Measurements from ENCODE around the gene BABAM2. TPM values are rescaled to one million over a fixed set of nuclear protein-coding genes. Genes with fewer than 3 reads are reported as not detected.

The BABAM2 gene
- total and polyA plus RNA-seq, 3 experiments from 2014 or later, result 59.4 to 66.7 (median 65.6) TPM

DNA sequence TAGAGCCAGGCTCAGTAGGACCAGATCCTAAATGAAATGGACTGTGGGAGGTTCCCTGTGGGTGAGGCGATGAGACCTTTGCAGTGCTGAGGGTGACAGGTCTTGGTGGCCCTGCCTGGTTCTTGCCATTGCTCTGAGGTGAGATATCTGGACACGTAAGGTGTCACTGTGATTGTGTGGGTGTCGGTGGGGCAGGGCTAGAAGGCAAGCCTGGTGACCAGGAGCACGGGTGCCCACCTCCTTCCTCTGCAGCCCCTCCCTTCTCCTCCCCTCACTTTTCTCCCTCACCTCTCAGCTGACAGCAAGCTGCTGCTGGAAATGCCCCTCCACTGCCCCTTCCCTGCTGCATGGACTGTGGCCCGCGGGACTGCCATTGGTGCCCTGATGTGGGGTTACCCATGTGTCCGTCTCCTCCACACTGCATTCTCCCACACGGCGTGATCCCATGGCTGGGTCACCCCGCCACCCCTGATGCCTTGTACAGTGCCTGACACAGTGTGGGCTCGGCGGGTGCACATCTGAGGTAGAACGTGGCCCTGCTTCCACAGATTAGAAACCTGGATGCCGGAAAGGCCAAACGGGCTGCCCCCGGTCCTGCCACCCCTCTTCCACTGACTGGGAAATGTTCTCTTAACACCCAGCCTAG, 446.6 kb downstream of the BABAM2 start:
- H3K9me3 Mint-ChIP-seq, result no peaks in the 10 kb centered on the region
- no peaks in the 10 kb centered on the region for H3K4me1 ChIP-seq (ENCODE audit: insufficient read depth, low read length)
- no peak overlapping the region for H3K4me3 ChIP-seq (ENCODE audit: low read length)
- no peak for DNase-seq
- H3K36me3 Mint-ChIP-seq, result peaks cover 0 to 11% (median 3%) of the 10 kb centered on the region in 3 donors
- no peak overlapping the region for H3K4me3 Mint-ChIP-seq
- ChIA-PET CTCF (no interaction called here), POLR2A (no interaction called here)
- H3K4me1 Mint-ChIP-seq, result peaks cover 0 to 5% (median 0%) of the 10 kb centered on the region in 3 donors
- H3K27ac ChIP-seq (ENCODE audit: low read depth, low read length), result no peak overlapping the region
- H3K9me3 ChIP-seq (ENCODE audit: low read length), result no peaks in the 10 kb centered on the region
- H3K27ac Mint-ChIP-seq, result peak overlapping the region in 6 of 8 donors; percentile 28 to 79 (median 62)
- no peaks in the 10 kb centered on the region for H3K27me3 ChIP-seq (ENCODE audit: insufficient read depth, low read length, poor library complexity, severe bottlenecking)
- no peaks in the 10 kb centered on the region for H3K27me3 Mint-ChIP-seq
- H3K36me3 ChIP-seq (ENCODE audit: insufficient read depth, low read length), result no peaks in the 10 kb centered on the region

GRCh38 chr2:28338046-28338817, 447.7 kb downstream of the BABAM2 start:
- Histone ChIP-seq H3K9me3 (ENCODE audit: low read length) (no peaks in the 10 kb centered on the region), H3K4me1 (ENCODE audit: insufficient read depth, low read length) (no peaks in the 10 kb centered on the region), H3K27ac (ENCODE audit: low read depth, low read length) (no peak overlapping the region), H3K4me3 (ENCODE audit: low read length) (no peak overlapping the region), H3K27me3 (ENCODE audit: insufficient read depth, low read length, poor library complexity, severe bottlenecking) (no peaks in the 10 kb centered on the region), H3K36me3 (ENCODE audit: insufficient read depth, low read length) (no peaks in the 10 kb centered on the region)
- no peak for DNase-seq
- ChIA-PET POLR2A (no interaction called here), CTCF (no interaction called here)
- H3K27me3 Mint-ChIP-seq, result no peaks in the 10 kb centered on the region
- peaks cover 0 to 5% (median 5%) of the 10 kb centered on the region in 3 donors for H3K4me1 Mint-ChIP-seq
- no peaks in the 10 kb centered on the region for H3K9me3 Mint-ChIP-seq
- H3K27ac Mint-ChIP-seq, result peak overlapping the region in 7 of 8 donors; percentile 44 to 84 (median 75)
- H3K4me3 Mint-ChIP-seq, result no peak overlapping the region
- peaks cover 0 to 11% (median 3%) of the 10 kb centered on the region in 3 donors for H3K36me3 Mint-ChIP-seq

DNA sequence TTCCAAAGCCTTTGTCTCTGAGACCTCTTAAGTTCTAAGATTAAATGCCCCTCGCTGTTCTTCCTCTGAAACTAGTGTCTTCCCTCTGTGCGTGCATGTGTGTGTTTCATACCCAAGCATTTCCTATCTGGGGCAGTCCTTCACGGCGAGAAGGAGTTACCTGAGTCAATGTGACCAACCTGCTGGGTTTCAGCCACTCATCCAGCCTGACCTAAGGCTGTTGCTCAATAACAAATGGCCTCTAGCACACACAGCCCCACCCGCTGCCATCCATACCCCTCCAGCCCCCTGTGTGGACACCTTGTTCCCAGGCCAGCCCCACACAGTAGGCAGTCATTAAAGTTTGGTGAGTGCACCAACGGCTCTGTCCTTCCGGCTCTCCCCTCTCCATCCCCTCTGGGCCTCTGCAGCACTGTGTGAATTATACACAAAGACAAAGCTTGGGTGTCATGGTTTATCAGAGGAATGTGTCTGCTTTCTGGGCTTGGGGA, 448.3 kb downstream of the BABAM2 start:
- Mint-ChIP-seq H3K4me3 (no peak overlapping the region), H3K27me3 (no peaks in the 10 kb centered on the region), H3K4me1 (peaks cover 0 to 6% (median 5%) of the 10 kb centered on the region in 3 donors), H3K36me3 (peaks cover 0 to 11% (median 3%) of the 10 kb centered on the region in 3 donors), H3K27ac (peak overlapping the region in 7 of 8 donors; percentile 44 to 89 (median 82)), H3K9me3 (no peaks in the 10 kb centered on the region)
- Histone ChIP-seq H3K27me3 (ENCODE audit: insufficient read depth, low read length, poor library complexity, severe bottlenecking) (no peaks in the 10 kb centered on the region), H3K4me1 (ENCODE audit: insufficient read depth, low read length) (no peaks in the 10 kb centered on the region), H3K4me3 (ENCODE audit: low read length) (no peak overlapping the region), H3K9me3 (ENCODE audit: low read length) (no peaks in the 10 kb centered on the region), H3K27ac (ENCODE audit: low read depth, low read length) (no peak overlapping the region), H3K36me3 (ENCODE audit: insufficient read depth, low read length) (no peaks in the 10 kb centered on the region)
- no peak for DNase-seq
- ChIA-PET CTCF (no interaction called here), POLR2A (no interaction called here)

DNA sequence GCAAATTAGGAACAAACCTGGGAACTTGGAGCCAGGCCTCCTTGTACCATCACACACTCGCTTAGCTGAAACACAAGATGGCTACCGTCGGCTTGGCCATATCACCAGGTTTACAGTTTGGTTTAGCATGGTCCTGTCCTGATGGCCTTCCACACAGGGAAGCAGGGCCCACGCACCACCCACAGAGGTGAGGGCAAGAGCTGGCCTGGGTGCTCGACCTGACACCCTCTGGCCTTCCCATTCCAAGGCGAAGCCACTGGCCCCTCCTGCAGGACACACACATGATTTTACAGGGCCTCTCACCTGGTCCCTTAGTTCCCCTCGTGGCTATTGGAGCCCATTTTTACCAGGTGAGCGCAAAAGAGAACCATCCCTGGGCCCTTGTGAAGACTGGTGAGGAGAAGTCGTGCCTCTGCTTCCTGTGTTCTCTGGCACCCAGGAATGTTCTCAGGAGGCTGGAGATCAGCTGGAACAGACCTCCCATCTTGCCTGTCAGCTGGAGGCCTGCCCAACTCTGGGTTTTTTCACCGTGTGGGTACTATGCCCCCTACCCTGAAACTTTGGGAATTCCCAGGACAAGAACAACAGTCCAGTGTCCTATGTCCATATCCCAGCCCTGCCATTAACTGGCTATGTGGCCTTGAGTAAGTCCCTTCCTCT, 449.1 kb downstream of the BABAM2 start:
- H3K9me3 Mint-ChIP-seq, result no peaks in the 10 kb centered on the region
- CTCF ChIA-PET, result no interaction called here
- Histone ChIP-seq H3K36me3 (ENCODE audit: insufficient read depth, low read length) (no peaks in the 10 kb centered on the region), H3K9me3 (ENCODE audit: low read length) (no peaks in the 10 kb centered on the region), H3K4me3 (ENCODE audit: low read length) (no peak overlapping the region), H3K27ac (ENCODE audit: low read depth, low read length) (no peak overlapping the region), H3K27me3 (ENCODE audit: insufficient read depth, low read length, poor library complexity, severe bottlenecking) (no peaks in the 10 kb centered on the region), H3K4me1 (ENCODE audit: insufficient read depth, low read length) (no peaks in the 10 kb centered on the region)
- no peak overlapping the region for H3K4me3 Mint-ChIP-seq
- peak overlapping the region in 5 of 8 donors; percentile 38 to 82 (median 62) for H3K27ac Mint-ChIP-seq
- H3K27me3 Mint-ChIP-seq, result no peaks in the 10 kb centered on the region
- DNase-seq, result no peak
- peaks cover 0 to 6% (median 5%) of the 10 kb centered on the region in 3 donors for H3K4me1 Mint-ChIP-seq
- POLR2A ChIA-PET, result no interaction called here
- H3K36me3 Mint-ChIP-seq, result peaks cover 0 to 11% (median 3%) of the 10 kb centered on the region in 3 donors

- Histone ChIP-seq H3K36me3 (ENCODE audit: insufficient read depth, low read length) (no peaks in the 10 kb centered on the region), H3K4me1 (ENCODE audit: insufficient read depth, low read length) (no peaks in the 10 kb centered on the region), H3K9me3 (ENCODE audit: low read length) (no peaks in the 10 kb centered on the region), H3K27ac (ENCODE audit: low read depth, low read length) (no peak overlapping the region), H3K4me3 (ENCODE audit: low read length) (no peak overlapping the region), H3K27me3 (ENCODE audit: insufficient read depth, low read length, poor library complexity, severe bottlenecking) (no peaks in the 10 kb centered on the region)
- H3K4me1 Mint-ChIP-seq, result peaks cover 0 to 6% (median 5%) of the 10 kb centered on the region in 3 donors
- no peaks in the 10 kb centered on the region for H3K27me3 Mint-ChIP-seq
- no peaks in the 10 kb centered on the region for H3K9me3 Mint-ChIP-seq
- POLR2A ChIA-PET, result no interaction called here
- H3K27ac Mint-ChIP-seq, result peak overlapping the region in 6 of 8 donors; percentile 31 to 72 (median 56)
- H3K4me3 Mint-ChIP-seq, result no peak overlapping the region
- peaks cover 0 to 9% (median 3%) of the 10 kb centered on the region in 3 donors for H3K36me3 Mint-ChIP-seq
- no peak for DNase-seq
- CTCF ChIA-PET, result no interaction called here
These were observed 450.0 kb downstream of the BABAM2 start for GRCh38 chr2:28340312-28341202.

DNA sequence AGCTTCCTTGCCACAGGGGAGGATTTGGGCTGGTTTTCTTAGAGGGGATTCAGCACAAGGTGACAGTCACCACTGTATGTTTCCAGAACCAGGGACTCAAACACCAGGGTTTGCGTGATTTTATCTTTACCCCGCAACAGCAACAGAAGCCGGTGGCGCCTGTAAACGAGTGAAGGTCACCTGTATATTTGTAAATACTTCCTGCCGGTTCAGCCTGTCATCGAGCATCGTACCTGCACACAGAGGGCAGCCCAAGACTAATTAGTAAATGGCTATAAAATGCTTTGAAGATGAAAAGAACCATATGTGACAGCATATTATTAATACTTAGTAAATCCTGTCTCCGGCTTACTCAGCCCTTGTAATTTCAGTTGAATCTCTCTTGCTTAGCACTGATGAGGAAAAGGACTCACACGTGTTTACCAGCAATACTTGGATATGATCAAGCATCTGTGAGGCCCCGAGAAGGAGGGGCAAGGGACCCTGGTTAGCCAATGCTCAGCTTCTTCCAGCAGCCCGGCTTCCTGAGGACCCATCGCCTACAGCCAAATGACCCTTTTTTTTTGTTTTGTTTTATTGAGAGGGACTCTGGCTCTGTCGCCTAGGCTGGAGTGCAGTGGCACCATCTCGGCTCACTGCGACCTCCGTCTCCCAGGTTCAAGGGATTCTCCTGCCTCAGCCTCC, 450.8 kb downstream of the BABAM2 start:
- CTCF ChIA-PET, result no interaction called here

More for the DNA sequence above, 450.8 kb downstream of the BABAM2 start:
- H3K27me3 Mint-ChIP-seq, result no peaks in the 10 kb centered on the region
- H3K4me3 ChIP-seq (ENCODE audit: low read length), result no peak overlapping the region
- H3K27ac ChIP-seq (ENCODE audit: low read depth, low read length), result no peak overlapping the region
- peaks cover 0 to 9% (median 3%) of the 10 kb centered on the region in 3 donors for H3K36me3 Mint-ChIP-seq
- H3K4me1 ChIP-seq (ENCODE audit: insufficient read depth, low read length), result no peaks in the 10 kb centered on the region
- peaks cover 0 to 6% (median 3%) of the 10 kb centered on the region in 3 donors for H3K4me1 Mint-ChIP-seq
- H3K9me3 Mint-ChIP-seq, result no peaks in the 10 kb centered on the region
- H3K36me3 ChIP-seq (ENCODE audit: insufficient read depth, low read length), result no peaks in the 10 kb centered on the region
- no peak overlapping the region for H3K4me3 Mint-ChIP-seq
- DNase-seq, result no peak
- no peaks in the 10 kb centered on the region for H3K27me3 ChIP-seq (ENCODE audit: insufficient read depth, low read length, poor library complexity, severe bottlenecking)
- no peaks in the 10 kb centered on the region for H3K9me3 ChIP-seq (ENCODE audit: low read length)
- POLR2A ChIA-PET, result no interaction called here
- peak overlapping the region in 7 of 8 donors; percentile 31 to 72 (median 68) for H3K27ac Mint-ChIP-seq

Measured in CD8-positive, alpha-beta memory T cell (primary cell).